ENCODE measurements around the gene LRRTM2. TPM values are rescaled to one million over a fixed set of nuclear protein-coding genes. Genes with fewer than 3 reads are reported as not detected.

The LRRTM2 gene
- total RNA-seq, 4 donors from 2014 or later: under 0.01 to 1.4 (median 0.55) TPM; not detected in 1

DNA sequence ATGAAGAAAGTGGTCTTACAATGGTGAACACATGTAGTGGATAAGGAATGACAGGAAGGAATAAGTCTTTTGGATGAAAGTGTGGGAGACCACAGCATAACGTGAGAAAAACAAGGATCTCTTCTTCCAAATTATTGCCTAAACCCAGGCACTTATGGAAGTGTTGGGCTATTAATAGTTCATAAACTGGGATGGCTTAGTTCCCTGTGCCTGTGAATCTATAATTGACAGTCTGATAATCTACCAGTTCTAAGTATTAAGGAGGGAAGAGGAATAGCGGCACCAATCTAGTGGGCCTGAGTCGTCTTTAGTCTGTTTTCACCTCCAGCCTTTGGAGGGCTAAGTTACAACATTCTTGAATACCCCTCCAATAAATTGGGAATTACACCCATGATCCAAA lies 39.2 kb upstream of the LRRTM2 start:
- no peaks in the 10 kb centered on the region for H3K27me3 ChIP-seq
- intact Hi-C loops (cut with DNase I; ENCODE audit: low total_unique reads): no loop called here
- no peaks in the 10 kb centered on the region for H3K36me3 ChIP-seq
- no peak overlapping the region for H3K27ac ChIP-seq
- H3K9me3 ChIP-seq: no peaks in the 10 kb centered on the region
- H3K4me1 ChIP-seq: no peaks in the 10 kb centered on the region
- no peak for DNase-seq
- no peak overlapping the region for H3K4me3 ChIP-seq
- TF ChIP-seq, protein P1, sequence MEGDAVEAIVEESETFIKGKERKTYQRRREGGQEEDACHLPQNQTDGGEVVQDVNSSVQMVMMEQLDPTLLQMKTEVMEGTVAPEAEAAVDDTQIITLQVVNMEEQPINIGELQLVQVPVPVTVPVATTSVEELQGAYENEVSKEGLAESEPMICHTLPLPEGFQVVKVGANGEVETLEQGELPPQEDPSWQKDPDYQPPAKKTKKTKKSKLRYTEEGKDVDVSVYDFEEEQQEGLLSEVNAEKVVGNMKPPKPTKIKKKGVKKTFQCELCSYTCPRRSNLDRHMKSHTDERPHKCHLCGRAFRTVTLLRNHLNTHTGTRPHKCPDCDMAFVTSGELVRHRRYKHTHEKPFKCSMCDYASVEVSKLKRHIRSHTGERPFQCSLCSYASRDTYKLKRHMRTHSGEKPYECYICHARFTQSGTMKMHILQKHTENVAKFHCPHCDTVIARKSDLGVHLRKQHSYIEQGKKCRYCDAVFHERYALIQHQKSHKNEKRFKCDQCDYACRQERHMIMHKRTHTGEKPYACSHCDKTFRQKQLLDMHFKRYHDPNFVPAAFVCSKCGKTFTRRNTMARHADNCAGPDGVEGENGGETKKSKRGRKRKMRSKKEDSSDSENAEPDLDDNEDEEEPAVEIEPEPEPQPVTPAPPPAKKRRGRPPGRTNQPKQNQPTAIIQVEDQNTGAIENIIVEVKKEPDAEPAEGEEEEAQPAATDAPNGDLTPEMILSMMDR (IDR thresholded peaks at IDR 0.05): no peak
- TF ChIP-seq POLR2A (IDR thresholded peaks at IDR 0.05): no peak

DNA sequence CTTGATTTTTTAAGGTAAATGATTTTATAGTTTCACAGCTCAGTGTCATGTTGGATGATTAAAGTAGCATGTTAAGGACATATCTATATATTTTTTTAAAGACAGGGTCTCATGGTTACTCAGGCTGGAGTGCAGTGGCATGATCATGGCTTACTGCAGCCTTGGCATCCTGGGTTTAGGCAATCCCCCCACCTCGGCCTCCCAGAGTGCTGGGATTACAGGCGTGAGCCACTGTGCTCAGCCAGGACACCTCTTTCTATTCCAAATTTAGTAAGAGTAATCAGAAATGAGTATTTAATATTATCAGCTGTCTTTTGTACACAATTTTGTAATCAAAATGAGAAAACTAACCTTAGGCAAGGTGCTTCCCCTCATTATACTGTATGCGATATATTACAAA lies 38.6 kb upstream of the LRRTM2 start:
- no peak for DNase-seq
- intact Hi-C loops (cut with DNase I; ENCODE audit: low total_unique reads): no loop called here
- TF ChIP-seq POLR2A (IDR thresholded peaks at IDR 0.05): no peak
- TF ChIP-seq, protein P1 (IDR thresholded peaks at IDR 0.05): no peak
- Histone ChIP-seq H3K4me3 (no peak overlapping the region), H3K9me3 (no peaks in the 10 kb centered on the region), H3K36me3 (no peaks in the 10 kb centered on the region), H3K27me3 (no peaks in the 10 kb centered on the region), H3K4me1 (no peaks in the 10 kb centered on the region), H3K27ac (no peak overlapping the region)

- no peak overlapping the region for H3K27ac ChIP-seq
- no peaks in the 10 kb centered on the region for H3K27me3 ChIP-seq
- no peaks in the 10 kb centered on the region for H3K36me3 ChIP-seq
- H3K9me3 ChIP-seq: no peaks in the 10 kb centered on the region
- intact Hi-C loops (cut with DNase I; ENCODE audit: low total_unique reads): no loop called here
- DNase-seq: no peak
- H3K4me1 ChIP-seq: no peaks in the 10 kb centered on the region
- TF ChIP-seq, protein P1 (IDR thresholded peaks at IDR 0.05): no peak
- TF ChIP-seq POLR2A (IDR thresholded peaks at IDR 0.05): no peak
- H3K4me3 ChIP-seq: no peak overlapping the region
Measured at GRCh38 chr5:138912093-138912492, 37.0 kb upstream of the LRRTM2 start.

DNA sequence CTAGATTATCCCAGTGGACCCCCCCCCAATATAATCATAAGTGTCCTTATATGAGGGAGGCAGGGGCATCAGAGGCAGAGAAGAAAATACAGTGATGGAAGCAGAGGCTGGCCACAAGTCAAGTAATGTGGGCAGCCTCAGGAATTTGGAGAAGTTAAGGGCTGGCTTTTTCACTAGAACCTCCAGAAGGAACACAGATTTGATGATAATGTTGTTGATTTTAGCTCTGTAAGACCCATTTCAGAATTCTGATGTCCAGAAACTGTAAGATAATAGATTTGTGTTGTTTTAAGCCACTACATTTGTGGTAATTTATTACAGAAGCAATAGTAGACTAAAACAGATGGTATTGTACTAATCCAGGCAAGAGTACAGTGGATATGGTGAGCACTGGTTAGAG lies 36.3 kb upstream of the LRRTM2 start:
- no peaks in the 10 kb centered on the region for H3K27me3 ChIP-seq
- no peaks in the 10 kb centered on the region for H3K9me3 ChIP-seq
- H3K36me3 ChIP-seq: no peaks in the 10 kb centered on the region
- no peak overlapping the region for H3K4me3 ChIP-seq
- H3K27ac ChIP-seq: no peak overlapping the region
- intact Hi-C loops (cut with DNase I; ENCODE audit: low total_unique reads): no loop called here
- H3K4me1 ChIP-seq: no peaks in the 10 kb centered on the region
- TF ChIP-seq, protein P1 (IDR thresholded peaks at IDR 0.05): no peak
- TF ChIP-seq POLR2A (IDR thresholded peaks at IDR 0.05): no peak
- no peak for DNase-seq

DNA sequence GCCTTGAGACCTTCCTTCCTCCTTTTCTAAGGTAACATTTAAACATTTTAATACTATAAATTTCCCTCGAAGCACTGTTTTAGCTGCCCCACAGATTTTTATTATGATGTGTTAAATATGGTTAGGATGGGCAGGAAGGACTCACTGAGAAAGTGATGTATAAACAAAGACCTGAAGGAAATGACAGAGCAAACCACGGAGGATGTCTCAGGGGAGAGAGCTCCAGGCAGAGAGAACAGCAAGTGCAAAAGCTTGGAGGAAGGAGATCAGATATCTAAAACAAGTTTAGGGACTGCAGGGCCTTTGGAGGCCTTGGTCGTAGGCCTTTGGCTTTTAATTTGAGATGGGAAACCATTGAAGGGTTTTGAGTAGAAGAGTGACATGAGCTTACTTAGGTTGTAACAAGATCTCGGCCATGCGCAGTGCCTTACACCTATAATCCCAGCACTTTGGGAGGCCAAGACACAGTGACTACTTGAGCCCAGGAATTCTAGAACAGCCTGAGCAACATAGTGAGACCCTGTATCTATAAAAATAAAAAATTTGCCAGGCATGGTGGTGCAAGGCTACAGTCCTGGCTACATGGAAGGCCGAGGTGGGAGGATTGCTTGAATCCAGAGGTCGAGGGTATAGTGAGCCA lies 35.5 kb upstream of the LRRTM2 start:
- TF ChIP-seq, protein P1 (IDR thresholded peaks at IDR 0.05): no peak
- no peak for TF ChIP-seq POLR2A (IDR thresholded peaks at IDR 0.05)
- no peak overlapping the region for H3K4me3 ChIP-seq
- intact Hi-C loops (cut with DNase I; ENCODE audit: low total_unique reads): no loop called here
- no peaks in the 10 kb centered on the region for H3K27me3 ChIP-seq
- DNase-seq: no peak
- H3K36me3 ChIP-seq: no peaks in the 10 kb centered on the region
- no peaks in the 10 kb centered on the region for H3K9me3 ChIP-seq
- no peaks in the 10 kb centered on the region for H3K4me1 ChIP-seq
- no peak overlapping the region for H3K27ac ChIP-seq

Measured in uterus (tissue), 4 donors.